Natural killer cell (primary cell): Measurements from ENCODE around the gene B3GAT3. TPM values are rescaled to one million over a fixed set of nuclear protein-coding genes. Genes with fewer than 3 reads are reported as not detected.

Source experiments
- ATAC-seq, 3 donors: fragments of 150-1000 bp in 2 of 3; fragments of 200-7000 bp in 1 of 3; cut with Tn5 transposase; 1 replicate in 1 of 3; 2 replicates in 2 of 3; pipeline ENCODE4 v1.10.0; 2021; ENCODE audit warnings: mild to moderate bottlenecking in 2 of 3, moderate library complexity in 2 of 3
- DNase-seq, 2 donors: peaks; one replicate each; pipeline versions ENCODE4 v3.0.0 to v3.0.0-alpha.2; 2013 to 2021; ENCODE audit warnings: mixed read lengths in 1 of 2
- H3K27ac ChIP-seq: one replicate; pipeline ENCODE4 v1.5.1; 2013; ENCODE audit warnings: mild to moderate bottlenecking, low read length
- H3K27me3 ChIP-seq: one replicate; pipeline ENCODE4 v1.6.1; 2013; ENCODE audit warnings: low read length; ENCODE audit not compliant: control insufficient read depth, insufficient read depth
- H3K36me3 ChIP-seq: one replicate; pipeline ENCODE4 v1.6.1; 2013; ENCODE audit warnings: low read length; ENCODE audit not compliant: control insufficient read depth, insufficient read depth
- H3K4me1 ChIP-seq: one replicate; pipeline ENCODE4 v1.6.1; 2013; ENCODE audit warnings: low read length; ENCODE audit not compliant: control insufficient read depth, insufficient read depth
- H3K4me3 ChIP-seq: one replicate; pipeline ENCODE4 v1.5.1; 2013; ENCODE audit warnings: low read length
- H3K9me3 ChIP-seq: one replicate; pipeline ENCODE4 v1.6.1; 2013; ENCODE audit warnings: low read length; ENCODE audit not compliant: control insufficient read depth, insufficient read depth
- H3K27ac Mint-ChIP-seq, 2 donors: one replicate each; pipeline ENCODE4 v1.8.0; 2022; ENCODE audit warnings: mild to moderate bottlenecking in 2 of 2, mixed read lengths in 2 of 2, moderate library complexity in 1 of 2
- H3K27me3 Mint-ChIP-seq, 2 donors: one replicate each; pipeline ENCODE4 v1.8.0; 2022; ENCODE audit warnings: low read depth in 2 of 2, mixed read lengths in 2 of 2
- H3K36me3 Mint-ChIP-seq: one replicate; pipeline ENCODE4 v1.8.0; 2022; ENCODE audit warnings: mixed read lengths
- H3K4me1 Mint-ChIP-seq, 2 donors: one replicate each; pipeline ENCODE4 v1.8.0; 2022; ENCODE audit warnings: mixed read lengths in 2 of 2
- H3K4me3 Mint-ChIP-seq: one replicate; pipeline ENCODE4 v1.8.0; 2022; ENCODE audit warnings: mild to moderate bottlenecking, moderate library complexity, mixed read lengths
- H3K9me3 Mint-ChIP-seq, 2 donors: one replicate each; pipeline ENCODE4 v1.8.0; 2022; ENCODE audit warnings: mixed read lengths in 2 of 2
- whole genome bisulfite sequencing: methylation state at CpG from one replicate; pipeline ENCODE4 v1.1.7; 2013; ENCODE audit warnings: missing lambda C conversion rate; ENCODE audit not compliant: insufficient coverage; 5-methylcytosine and 5-hydroxymethylcytosine counted together
- intact Hi-C: fragments of 100-400 bp; cut with micrococcal nuclease; formaldehyde crosslinking; loops from one replicate; pipeline ENCODE4 v1.14.2; 2022
- total RNA-seq, 4 donors: library from RNA; stranded (reverse); fragments of 120-200 nt in 1 of 4; gene quantifications; one replicate each; pipeline versions ENCODE4 v1.2.3 to v1.2.4, GENCODE V29; 2013 to 2022
- TF ChIP-seq, protein P1 (sequence below): fragments of 200-600 bp; IDR thresholded peaks from one replicate; pipeline ENCODE4 v1.8.0; 2022; ENCODE audit warnings: antibody characterized with exemption

The B3GAT3 gene
- total RNA-seq, 3 donors from 2014 or later (not counting 1 experiment from before 2014, with no cell fraction given): 64.9 to 80.3 (median 77.9) TPM

DNA sequence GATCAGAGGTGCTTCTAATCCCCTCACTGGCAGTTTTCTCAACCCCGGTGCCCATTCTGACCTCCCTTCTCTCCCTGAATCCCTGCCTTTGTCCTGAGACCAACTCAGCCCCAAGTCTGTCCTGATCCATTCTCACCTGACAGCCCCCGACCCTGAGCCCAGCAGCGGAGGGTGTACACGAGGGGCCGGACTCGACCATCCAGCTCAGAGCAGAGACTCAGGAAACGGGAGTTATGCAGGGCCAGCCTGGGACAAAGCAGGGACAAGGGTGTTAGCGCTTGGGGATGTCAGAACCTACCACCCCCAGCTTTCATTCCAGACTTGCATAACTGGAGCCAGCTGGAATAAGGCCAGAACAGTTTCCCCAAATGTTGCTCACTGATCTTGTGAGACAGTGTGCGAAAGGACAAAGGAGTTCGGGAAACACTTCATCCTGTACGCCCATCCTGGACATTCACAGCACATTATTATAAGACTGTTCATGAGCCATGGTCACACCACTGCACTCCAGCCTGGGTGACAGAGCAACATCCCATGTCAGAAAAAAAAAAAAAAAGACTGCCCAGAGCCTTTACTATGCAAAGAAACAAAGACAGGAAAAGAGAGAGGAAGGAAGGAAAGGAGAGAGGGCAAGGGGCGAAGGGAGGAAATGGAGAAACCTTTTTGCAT, 44.6 kb downstream of the B3GAT3 start:
- intact Hi-C loops: no loop called here
- Mint-ChIP-seq H3K27me3 (no peaks in the 10 kb centered on the region), H3K36me3 (peaks cover under 1% of the 10 kb centered on the region), H3K4me3 (no peak overlapping the region), H3K9me3 (no peaks in the 10 kb centered on the region), H3K27ac (no peak overlapping the region), H3K4me1 (peaks cover 28 to 36% of the 10 kb centered on the region in 2 donors)
- Histone ChIP-seq H3K9me3 (no peaks in the 10 kb centered on the region), H3K27me3 (no peaks in the 10 kb centered on the region), H3K4me3 (no peak overlapping the region), H3K27ac (no peak overlapping the region), H3K36me3 (peaks cover 31% of the 10 kb centered on the region), H3K4me1 (peaks cover 27% of the 10 kb centered on the region)
- DNase-seq (no peak), ATAC-seq (no peak)
- TF ChIP-seq, protein P1, sequence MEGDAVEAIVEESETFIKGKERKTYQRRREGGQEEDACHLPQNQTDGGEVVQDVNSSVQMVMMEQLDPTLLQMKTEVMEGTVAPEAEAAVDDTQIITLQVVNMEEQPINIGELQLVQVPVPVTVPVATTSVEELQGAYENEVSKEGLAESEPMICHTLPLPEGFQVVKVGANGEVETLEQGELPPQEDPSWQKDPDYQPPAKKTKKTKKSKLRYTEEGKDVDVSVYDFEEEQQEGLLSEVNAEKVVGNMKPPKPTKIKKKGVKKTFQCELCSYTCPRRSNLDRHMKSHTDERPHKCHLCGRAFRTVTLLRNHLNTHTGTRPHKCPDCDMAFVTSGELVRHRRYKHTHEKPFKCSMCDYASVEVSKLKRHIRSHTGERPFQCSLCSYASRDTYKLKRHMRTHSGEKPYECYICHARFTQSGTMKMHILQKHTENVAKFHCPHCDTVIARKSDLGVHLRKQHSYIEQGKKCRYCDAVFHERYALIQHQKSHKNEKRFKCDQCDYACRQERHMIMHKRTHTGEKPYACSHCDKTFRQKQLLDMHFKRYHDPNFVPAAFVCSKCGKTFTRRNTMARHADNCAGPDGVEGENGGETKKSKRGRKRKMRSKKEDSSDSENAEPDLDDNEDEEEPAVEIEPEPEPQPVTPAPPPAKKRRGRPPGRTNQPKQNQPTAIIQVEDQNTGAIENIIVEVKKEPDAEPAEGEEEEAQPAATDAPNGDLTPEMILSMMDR: no peak
- WGBS: 91% methylated on average over 12 of the region's 12 CpGs

DNA sequence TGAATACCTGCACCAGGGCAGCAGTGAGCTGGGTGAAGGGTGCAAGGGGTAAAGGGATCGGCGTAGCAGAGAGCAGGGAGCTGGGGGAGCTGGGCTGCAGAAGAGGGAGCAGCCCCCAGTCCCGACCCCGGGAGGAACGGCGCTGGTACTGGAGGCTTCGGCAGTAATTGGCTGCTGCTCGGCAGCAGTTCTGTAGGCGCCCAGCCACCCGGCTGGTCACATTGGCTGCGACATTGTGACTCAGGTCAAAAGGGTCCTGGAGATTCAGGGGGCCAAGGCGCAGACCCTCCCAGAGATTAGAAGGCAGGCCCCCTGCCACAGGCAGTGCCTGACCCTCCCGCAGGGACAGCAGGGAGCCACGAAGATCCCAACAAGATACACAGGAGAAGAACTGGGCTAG, 45.9 kb downstream of the B3GAT3 start:
- DNase-seq (no peak), ATAC-seq (no peak)
- intact Hi-C loops: no loop called here
- Histone ChIP-seq H3K27ac (no peak overlapping the region), H3K4me1 (peaks cover 27% of the 10 kb centered on the region), H3K9me3 (no peaks in the 10 kb centered on the region), H3K36me3 (peaks cover 35% of the 10 kb centered on the region), H3K27me3 (no peaks in the 10 kb centered on the region), H3K4me3 (no peak overlapping the region)
- Mint-ChIP-seq H3K27me3 (no peaks in the 10 kb centered on the region), H3K4me1 (peaks cover 36 to 49% of the 10 kb centered on the region in 2 donors), H3K27ac (peak overlapping the region in 1 of 2 donors; percentile 47), H3K36me3 (peaks cover 10% of the 10 kb centered on the region), H3K4me3 (peak overlapping the region; percentile 99), H3K9me3 (no peaks in the 10 kb centered on the region)
- TF ChIP-seq, protein P1: no peak
- 96% methylated on average over 14 of the region's 14 CpGs for whole genome bisulfite sequencing

DNA sequence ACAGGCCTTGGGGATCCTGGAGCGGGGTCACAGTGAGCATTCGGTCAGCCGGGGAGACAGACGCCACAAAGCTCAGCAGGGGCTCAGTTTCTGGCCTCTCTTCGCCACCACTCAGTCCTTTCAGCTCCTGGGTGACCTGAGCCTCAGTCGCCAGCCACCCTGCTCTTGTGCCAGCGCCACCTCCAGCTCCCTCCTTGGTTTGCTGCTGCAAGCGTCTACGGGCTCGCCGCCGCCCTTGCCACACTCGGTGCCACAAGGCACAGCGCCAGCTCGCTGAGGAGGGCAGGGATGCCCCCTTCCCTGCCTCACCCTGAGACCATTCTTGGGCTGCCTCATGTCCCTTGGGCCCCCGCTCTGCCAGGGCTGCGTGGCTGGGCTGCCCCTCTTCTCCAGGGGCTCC, 46.6 kb downstream of the B3GAT3 start:
- intact Hi-C loops: no loop called here

More for the DNA sequence above, 46.6 kb downstream of the B3GAT3 start:
- H3K27ac ChIP-seq: no peak overlapping the region
- Mint-ChIP-seq H3K4me1 (peaks cover 36 to 52% of the 10 kb centered on the region in 2 donors), H3K27ac (peak overlapping the region; percentile 92 to 95), H3K36me3 (peaks cover 10% of the 10 kb centered on the region), H3K27me3 (no peaks in the 10 kb centered on the region), H3K4me3 (peak overlapping the region; percentile 99), H3K9me3 (no peaks in the 10 kb centered on the region)
- peaks cover 27% of the 10 kb centered on the region for H3K4me1 ChIP-seq
- WGBS: 86% methylated on average over 17 of the region's 17 CpGs
- H3K27me3 ChIP-seq: no peaks in the 10 kb centered on the region
- TF ChIP-seq, protein P1: no peak
- DNase-seq (no peak), ATAC-seq (no peak)
- H3K4me3 ChIP-seq: no peak overlapping the region
- peaks cover 38% of the 10 kb centered on the region for H3K36me3 ChIP-seq
- no peaks in the 10 kb centered on the region for H3K9me3 ChIP-seq
